ENCODE data around the gene SLC8A3.
A peak's percentile ranks its signal among the peaks of the same experiment; 100 is the strongest.

Gene SLC8A3

DNA sequence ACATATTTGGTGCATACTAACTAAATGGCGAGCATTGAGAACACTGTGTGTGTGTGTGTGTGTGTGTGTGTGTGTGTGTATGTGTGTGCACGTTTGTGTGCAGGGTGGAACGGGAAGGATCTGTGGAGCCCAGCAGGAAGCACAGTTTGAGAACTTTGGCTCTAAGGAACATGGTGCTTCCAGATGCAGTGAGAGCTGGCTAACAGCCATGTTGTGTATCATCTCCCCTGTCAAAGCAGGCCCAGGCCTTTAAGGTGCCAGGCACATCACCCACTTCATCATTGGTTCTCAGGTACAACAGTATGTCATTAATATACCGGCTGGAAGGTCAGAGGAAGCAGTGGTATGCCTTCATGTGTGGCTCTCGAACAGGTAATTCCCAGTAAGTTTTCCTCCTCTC lies 72.5 kb downstream of the SLC8A3 start:
- DNase-seq: no peak

DNA sequence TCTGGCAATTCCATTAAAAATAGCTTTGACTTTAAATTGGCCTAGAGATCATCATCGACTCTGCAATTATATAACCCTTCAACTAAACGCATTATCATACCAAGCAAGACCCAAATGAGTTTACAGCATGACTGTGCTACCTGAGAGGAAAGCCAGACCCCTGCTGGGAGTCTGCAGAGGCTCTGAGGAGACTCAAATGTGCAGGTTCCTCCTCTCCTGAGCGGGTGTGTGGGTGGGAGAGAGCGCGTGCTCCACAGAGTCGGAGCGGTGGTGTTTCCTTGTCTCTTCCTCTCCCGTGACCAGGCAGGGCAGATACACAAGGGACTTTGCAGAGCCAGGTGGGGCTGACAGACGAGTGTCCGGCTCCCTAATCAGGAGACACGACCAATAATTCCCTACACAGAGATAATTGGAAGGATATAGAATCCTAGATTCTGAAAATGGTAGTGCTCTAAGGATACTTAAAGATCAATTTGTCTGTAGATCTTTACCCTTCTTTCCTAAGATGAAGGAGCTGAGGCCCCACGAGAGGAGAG lies 74.1 kb downstream of the SLC8A3 start:
- no peak for DNase-seq

DNA sequence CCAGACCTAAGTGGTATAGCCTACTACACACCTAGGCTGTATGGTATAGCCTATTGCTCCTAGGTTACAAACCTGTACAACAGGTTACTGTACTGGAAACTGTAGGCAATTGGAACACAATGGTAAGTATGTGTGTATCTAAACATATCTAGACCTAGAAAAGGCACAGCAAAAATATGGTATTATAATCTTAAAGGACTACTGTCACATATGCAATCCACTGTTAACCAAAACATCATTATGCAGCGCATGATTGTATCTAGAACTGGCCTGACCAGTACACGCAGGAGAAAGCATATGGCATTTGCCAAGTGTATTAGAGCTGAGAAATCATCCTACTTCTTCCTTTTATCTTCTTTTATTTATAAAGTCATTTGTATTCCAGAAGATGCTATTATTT lies 75.5 kb downstream of the SLC8A3 start:
- no peak for DNase-seq

DNA sequence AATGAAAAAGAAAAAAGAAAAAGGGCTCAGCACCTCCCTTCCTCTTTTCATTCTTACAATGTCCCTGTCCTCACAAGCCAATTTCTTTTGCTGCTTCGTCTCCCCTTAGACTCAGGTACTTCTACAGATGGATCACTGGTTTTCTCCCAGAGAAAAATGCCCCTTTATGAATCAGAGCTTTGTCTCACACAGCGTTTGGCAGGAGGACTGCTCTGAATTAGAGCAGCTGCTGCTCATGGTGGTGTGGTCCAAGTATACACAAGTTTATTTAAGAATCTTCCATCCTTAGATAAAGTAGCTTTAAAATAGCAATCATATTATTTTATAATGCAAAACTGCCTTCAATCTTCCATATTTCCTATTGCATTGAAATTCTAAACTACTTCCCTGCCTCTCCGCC lies 80.3 kb downstream of the SLC8A3 start:
- no peak for DNase-seq

DNA sequence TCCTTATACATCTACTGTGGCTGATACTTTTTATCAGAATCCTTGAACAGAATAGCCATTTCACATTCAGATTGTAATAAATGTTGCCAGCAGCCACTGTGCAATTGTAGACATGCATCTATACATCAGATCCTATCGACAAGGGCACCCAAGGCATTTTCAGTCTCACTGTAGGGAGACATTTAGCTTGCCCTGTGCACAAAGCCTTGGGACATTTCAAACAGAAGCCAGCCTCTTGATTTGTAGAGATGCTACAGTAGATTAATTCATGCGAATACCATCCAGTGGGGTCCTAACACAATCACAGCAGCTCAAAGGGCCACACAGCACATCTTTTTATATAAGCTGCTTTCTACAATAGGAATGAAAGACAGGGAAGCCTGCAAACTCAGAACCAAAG lies 81.4 kb downstream of the SLC8A3 start:
- no peak for DNase-seq

DNA sequence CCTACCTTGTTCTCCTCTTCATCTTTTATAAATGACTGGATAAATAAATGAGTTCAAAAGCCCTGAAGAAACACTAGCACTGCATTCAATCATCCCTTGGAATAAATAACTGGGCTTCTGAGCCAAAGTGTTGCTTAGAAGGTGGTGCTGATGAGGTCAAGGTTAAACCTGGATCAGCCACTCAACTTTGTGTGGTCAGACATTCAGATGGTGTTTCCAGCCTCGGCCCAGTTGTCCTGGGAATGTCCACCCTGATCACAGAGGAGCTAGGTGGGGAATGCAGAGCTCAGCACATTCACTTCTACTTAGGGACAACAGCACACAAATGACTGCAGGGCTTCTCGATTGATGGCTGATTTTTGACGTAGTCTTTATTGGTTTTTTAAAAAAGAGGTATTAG lies 88.7 kb downstream of the SLC8A3 start:
- no peak for DNase-seq

DNA sequence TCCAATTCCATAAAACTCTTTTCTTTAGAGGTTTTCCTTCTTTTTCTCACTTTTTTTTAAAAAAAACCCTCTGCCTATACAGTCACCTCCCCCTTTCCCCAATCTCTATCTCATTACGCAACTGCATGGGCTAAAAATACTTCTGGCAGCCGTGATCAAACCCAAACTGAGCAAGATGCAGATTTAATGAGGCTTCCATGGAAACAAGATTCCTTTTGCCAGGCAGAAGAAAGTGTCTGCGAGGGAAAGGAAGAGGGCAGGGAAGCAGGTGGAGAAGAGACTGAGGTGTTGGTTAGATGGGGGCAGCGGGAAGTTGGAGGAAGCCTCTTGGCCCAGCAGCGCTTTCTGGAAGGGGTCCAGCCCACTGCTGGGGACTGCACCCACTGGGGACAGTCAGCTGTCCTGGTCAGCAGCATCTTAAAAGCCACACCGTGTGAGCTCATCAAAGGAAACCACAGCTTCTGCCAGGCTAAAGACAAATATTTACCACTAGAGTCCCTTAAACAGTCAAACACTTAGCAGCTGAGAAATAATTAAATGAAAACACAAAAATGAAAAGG lies 90.4 kb downstream of the SLC8A3 start:
- DNase-seq: no peak

DNA sequence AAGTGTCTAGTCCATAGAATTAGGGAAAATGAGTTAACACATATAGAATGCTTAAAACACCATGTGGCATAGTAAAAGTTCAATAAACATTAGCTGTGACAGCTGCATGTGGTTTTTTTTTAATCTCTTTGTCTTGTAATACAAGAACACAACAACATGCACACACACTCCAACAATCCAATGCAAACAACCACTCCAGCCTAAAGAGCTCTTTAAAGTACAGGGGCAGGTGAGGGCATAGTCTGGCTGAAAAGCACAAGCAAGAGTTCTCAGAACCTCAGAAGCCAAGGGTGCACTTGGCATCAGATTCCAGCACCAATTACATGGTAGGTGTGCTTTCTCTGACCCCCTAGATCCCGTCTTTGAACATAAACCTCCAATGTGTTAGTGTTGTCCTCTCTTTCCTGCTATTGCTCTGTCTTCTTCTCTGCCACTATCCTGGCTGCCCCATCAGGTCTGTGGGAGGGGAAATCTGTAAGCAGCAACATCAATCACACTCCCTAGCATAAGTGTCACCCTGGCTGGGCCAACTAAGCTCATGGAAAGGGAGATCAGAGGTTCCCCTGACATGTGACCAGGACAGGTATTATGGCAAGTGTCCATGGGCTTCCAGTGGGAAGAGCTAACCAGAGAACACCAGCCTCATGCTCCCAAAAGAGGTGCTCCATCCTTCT lies 91.0 kb downstream of the SLC8A3 start:
- DNase-seq: no peak

DNA sequence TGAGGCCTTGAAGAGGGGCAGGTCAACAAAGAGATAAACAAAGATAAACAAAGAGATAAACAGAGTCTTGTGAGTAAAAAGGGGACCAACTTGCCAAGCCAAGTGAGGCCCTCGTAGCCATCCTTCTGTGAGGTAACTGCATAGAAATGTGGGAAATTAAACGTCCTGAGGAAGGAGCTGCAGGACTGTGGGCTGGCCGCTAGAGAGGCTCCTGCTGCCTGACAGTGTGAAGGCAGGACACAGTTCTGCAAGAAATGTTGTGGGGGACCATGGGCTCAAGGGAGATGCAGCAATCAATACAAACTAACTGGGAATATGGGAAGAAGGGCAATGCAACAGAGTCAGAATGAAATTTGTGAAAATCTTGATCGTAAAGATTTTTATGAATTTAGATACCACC lies 91.9 kb downstream of the SLC8A3 start:
- DNase-seq: no peak

DNA sequence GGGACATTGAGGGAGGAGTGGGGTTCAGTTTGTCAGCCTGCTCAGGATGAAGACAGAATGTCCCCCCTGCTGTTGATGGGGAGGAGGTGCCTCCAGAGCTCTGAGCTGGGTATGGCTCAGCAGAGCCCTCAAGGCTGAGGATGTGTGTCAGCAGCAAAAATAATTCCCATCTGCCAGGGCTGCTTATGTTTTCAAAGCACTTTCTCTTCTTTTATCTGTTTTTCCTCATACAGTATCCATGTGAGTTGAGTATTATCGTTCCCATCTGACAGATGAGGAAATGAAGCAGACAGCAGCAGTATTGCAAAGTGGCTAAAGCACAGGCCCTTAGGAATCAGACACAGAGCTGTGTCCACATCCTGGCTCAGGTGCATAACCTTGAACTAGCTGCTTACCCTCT lies 94.1 kb downstream of the SLC8A3 start:
- no peak for DNase-seq

DNA sequence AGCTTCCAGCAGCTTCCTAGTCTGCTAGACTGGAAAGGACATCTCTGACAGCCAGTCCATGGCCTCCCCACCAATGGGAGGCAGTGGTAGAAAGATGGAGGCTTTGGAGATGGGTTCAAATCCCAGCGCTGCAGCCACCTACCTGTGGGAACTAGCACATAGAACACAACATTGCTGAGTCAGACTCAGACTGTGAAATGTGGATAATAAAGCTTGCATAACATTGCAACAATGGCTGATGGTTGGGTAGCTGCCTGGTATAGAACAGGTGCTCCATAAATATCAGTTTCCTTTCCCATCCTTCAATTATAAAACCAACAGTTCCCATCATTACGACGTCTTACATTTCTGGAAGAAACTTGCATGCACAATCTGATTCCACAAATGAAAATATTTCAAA lies 94.6 kb downstream of the SLC8A3 start:
- no peak for DNase-seq

DNA sequence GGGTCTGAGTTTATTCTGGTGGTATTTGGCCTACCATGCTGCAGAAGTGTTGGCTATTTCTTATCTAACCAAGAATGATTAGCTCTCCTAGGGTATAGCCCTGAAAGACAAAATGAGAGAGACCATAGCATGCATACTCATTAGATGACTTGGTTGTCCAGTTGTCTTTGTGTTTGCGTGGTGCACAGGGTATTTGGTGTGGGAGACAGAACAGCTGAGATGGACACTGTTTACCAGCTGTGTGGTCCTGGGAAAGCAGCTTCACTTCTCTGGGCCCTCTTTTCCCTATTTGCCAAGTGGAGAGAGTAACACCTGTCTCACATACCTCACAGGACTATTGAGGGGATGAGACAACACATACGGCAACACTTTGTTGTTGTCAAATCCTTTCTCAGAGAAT lies 95.6 kb downstream of the SLC8A3 start:
- DNase-seq: no peak

DNA sequence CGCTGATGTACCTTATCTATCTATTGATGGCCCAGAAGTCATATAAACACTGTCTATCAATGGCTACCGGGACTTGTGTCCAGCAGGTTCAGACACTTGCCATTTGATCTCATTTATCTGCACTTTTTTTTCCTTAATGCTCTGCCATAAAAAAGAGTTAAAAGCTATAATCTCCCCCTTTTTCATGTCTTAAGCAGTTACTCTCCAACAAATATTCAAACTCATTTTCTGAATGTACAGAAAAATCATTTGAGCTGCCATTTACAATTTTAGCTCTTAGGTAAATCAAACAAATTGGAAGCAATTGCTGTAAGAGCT lies 101.4 kb downstream of the SLC8A3 start:
- no peak for DNase-seq

DNA sequence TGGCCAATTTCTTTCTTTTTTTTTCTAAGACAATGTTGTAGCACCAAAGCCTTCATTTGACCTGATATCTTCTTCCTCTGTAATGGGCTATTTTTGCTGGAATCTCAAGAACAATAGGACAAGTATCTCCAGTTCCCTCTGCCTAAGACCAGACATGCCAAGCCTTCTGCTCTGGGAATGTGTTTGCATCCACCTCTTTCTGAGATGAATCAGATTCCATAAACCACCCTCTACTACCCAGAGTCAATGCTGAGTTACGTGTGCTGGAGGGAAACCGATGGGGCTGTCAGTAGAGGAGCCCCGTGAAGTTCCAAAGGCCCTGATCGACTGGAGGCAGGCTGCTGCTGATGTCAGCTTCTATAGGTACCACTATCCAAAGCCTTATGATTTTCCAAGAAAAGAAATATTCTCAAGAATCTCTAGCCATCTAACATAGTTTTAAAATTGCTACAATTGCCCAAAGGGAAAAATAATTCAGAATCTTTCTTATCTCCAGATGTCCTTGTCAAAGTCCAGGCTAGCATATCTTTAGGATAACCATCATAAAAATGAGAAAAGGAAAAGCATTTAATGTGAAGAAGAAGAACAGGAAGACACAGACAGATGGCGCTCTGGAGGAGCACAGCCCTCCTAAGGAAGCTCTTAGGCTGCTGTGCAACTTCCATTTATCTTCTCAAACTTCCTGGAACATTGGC lies 101.9 kb downstream of the SLC8A3 start:
- DNase-seq: no peak

DNA sequence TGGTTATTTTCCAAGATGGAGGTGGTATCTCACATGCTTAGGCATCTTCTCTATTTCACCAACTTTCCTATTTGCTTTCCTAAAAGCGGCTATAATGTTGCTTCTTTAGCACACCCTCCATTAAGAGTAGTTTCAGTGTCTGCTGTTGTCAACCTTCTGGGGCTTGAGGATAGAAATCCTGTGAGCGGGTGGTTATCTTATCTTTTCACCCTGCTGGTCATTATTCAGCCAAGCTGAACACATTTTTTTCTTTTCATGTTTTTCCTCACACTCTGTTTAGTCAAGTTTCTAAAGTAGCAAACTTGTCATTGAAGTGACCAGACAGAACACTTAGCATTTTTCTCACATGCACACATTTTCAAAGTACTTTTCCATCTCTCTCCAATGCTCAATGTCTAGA lies 104.5 kb downstream of the SLC8A3 start:
- no peak for DNase-seq

DNA sequence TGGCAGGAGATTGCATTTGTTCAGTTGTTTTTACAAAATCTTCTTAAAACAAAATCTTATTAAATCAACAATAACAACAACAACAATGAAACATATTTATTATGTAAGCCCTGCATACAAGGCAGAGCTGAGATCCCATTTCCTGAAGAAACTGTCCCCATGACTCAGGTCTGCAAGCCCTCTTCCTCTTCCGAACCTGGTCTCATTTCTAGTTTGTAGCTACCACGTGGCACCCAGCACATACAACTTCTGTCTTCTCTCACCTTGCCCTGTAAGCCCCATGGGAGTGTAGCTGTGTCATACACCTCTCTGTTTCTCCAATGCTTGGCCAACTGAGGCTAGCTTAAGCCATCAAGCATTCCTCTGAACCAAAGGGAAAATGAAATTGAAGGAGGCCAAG lies 106.4 kb downstream of the SLC8A3 start:
- DNase-seq: no peak

DNA sequence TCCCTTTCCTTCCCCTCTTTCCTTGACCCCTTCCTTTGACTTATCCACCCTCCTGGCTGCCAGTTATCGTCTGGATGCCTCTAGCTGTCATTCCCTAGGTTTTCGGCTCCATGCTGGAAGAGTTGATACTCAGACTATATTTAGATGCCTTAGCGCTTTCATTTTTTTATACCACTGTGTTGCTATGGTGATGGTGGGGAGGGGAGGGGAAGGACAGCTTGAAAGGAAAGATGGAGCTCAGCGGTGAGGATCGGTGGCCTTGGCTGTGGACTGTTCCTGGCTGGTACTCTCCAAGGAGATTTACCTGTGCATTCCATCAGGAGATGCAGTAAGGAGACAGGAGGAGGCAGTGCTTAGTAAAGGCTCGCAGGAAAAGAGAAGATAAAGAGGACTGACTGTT lies 108.7 kb downstream of the SLC8A3 start:
- no peak for DNase-seq

DNA sequence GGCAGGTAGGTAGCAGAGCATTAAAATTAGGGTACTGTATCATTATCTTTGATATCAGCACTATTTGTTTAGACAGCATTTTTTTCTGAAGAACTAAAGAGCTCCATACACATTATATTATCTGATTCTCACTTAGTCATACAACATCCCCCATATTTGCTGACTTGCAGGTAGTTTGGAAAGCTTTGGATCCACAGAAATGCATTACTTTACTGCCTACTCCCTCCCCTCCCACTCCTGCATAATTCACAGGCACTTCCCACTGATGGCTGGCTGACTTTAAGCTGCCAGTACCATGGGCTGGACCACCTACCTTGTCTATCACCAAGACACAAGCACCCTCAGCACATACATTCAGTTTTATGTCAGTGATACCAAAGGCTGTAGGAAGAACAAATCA lies 110.4 kb downstream of the SLC8A3 start:
- DNase-seq: no peak

DNA sequence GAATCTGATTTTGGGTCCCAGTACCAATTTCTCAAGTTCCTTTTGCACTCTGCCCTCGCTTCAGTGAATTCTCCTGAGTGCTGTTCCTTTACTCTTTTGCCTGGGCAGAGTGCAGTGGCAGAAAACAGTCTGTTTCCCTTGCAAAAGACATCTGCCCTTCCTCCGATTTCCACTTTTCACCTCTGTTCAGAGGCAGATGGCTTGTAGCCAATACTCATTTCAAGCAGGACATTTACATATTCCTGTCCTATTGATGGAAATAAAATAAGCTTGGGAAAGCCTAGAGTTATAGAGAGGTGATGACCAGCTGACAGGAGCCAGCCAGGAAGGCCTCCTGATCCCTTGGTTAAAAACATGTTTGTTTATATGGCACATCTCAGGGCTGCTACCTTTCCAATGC lies 111.0 kb downstream of the SLC8A3 start:
- no peak for DNase-seq

DNA sequence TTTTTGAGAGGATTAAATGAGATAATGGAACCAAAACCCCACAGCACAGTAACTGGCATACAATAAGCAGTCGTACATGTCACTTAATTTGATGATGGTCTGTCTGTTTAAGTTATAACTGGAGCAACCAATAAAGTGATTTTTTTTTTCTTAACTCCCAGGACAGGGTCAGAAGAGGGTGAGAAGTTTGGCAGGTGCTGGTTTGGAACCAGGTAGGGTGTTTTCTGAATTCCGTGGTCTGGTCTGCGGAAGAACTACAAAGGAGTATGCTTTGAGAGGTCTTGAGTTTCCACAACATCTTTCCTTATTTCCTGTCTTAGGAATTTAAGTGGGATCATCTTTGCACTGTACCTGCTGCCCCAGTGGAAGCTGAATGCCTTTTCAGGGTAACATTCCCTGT lies 111.7 kb downstream of the SLC8A3 start:
- DNase-seq: no peak

DNA sequence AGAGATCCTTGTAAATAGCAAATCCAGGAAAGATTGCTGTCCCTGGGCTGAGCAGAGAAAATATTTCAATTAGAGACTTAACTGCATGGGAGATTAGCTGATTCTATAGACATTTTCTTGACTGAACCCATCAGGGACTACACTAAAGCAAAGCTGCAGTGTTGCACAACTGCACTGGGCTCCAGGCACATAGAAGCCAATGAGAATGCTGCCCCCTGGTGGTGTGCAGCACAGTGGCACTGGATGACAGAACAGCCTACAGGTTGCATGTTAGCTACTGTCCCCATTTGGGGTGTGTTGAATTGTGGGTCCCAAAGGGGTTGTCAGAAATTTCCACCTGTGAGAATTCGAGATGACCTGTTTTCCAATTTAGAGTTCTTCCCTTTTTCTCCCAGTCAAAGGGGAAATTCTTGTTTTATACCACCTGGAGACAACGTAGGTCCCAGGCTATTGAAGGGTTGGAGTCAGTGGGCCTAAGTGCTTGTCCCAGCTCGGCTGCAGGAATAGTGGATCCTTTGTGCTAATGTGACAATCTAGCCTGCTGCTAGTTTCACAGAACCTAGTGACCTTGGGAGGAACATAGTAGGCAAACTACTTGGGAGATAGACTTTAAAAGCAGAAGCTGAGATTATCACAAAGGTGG lies 114.7 kb downstream of the SLC8A3 start:
- peak; percentile 61 to 68 for DNase-seq

DNA sequence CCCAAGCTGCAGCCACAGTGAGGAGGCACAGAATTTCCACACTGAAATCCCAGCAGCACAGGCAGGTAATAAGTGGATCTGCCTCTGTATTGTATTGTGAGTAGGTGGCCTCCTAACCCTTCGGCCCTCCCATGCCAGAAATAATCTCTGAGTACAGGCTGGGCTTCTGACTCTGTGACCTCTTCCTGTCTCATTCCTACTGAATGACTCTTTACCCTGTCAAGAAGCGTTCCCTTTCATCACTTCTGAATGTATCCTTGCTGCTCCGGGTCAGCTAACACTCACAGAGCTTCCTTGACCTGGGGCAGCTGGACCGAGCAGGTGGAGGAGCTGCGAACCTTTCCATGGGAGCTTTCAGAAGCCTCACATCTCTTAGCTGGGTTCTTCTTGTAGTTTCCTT lies 119.6 kb downstream of the SLC8A3 start:
- DNase-seq: no peak

DNA sequence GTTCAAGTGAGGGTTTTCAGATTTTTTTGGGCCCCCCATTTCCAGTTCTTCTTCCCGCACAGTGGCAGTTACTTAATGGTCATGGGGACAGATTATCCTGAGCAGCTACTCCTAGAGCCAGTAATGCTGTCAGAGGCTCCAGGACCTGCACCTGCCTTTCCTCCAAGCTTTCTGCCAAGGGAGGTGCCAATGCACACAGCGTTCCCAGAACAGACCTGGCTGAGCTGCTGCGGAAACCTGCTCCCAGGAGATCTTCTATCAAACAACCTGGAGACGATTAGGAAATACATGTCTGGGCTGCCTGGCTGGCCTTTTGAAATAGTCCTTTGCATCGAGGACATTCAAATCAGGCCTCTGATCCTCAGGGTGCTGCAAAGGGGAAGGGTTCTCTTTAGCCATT lies 120.9 kb downstream of the SLC8A3 start:
- DNase-seq: no peak
